IMR-90 (cell line): ENCODE results near the gene ARHGEF17. TPM values are rescaled to one million over a fixed set of nuclear protein-coding genes. Genes with fewer than 3 reads are reported as not detected.

ENCODE experiments used
- ATAC-seq: fragments of 200-7000 bp; cut with Tn5 transposase; 2 replicates; pipeline ENCODE4 v1.9.1; 2020; ENCODE audit warnings: low read depth, mild to moderate bottlenecking, moderate library complexity
- BruUV-seq: library from RNA; stranded (reverse); fragments of 400-500 nt; replicated peaks from 2 replicates; lab custom pipeline; 2021; lab: Mats Ljungman, UMichigan
- CTCF ChIA-PET: fragments of 300-600 bp; formaldehyde crosslinking; extraction: SDS; loops from one replicate; lab custom pipeline; 2021; ENCODE audit warnings: antibody characterized with exemption; lab: Yijun Ruan, JAX
- POLR2A ChIA-PET: fragments of 300-600 bp; sonication (Branson Sonifier 250); formaldehyde crosslinking; loops from one replicate; lab custom pipeline; 2022; ENCODE audit warnings: antibody characterized with exemption; ENCODE audit not compliant: unreplicated experiment; lab: Charles Lee
- DNase-seq: peaks from one replicate; pipeline ENCODE4 v3.0.0; 2013
- H2AFZ ChIP-seq: replicated peaks from 2 replicates; pipeline ENCODE3; 2013; ENCODE audit warnings: low read length, mild to moderate bottlenecking; ENCODE audit not compliant: poor library complexity
- H2AK5ac ChIP-seq: 2 replicates; pipeline ENCODE4 v1.6.1; 2013; ENCODE audit warnings: low read depth, low read length, inconsistent platforms
- H2AK9ac ChIP-seq: replicated peaks from 2 replicates; pipeline ENCODE3; 2013; ENCODE audit warnings: mild to moderate bottlenecking, low read depth, low read length, moderate library complexity; ENCODE audit not compliant: poor library complexity
- H2BK120ac ChIP-seq: 2 replicates; pipeline ENCODE4 v1.6.1; 2013; ENCODE audit warnings: low read depth, low read length, inconsistent platforms
- H2BK15ac ChIP-seq: 3 replicates; pipeline ENCODE4 v1.6.1; 2013; ENCODE audit warnings: low read depth, low read length, inconsistent platforms
- H2BK20ac ChIP-seq: 2 replicates; pipeline ENCODE4 v1.6.1; 2013; ENCODE audit warnings: low read depth, mild to moderate bottlenecking, inconsistent platforms, low read length, moderate library complexity
- H2BK5ac ChIP-seq: 2 replicates; pipeline ENCODE4 v1.6.1; 2013; ENCODE audit warnings: mild to moderate bottlenecking, low read depth, low read length, inconsistent platforms; ENCODE audit not compliant: poor library complexity, severe bottlenecking
- H3K14ac ChIP-seq: replicated peaks from 2 replicates; pipeline ENCODE4 v1.6.1; 2013; ENCODE audit warnings: low read depth, low read length, inconsistent platforms
- H3K18ac ChIP-seq: 2 replicates; pipeline ENCODE4 v1.6.1; 2013; ENCODE audit warnings: low read depth, low read length, control low read depth
- H3K23ac ChIP-seq: 2 replicates; pipeline ENCODE4 v1.6.1; 2013; ENCODE audit warnings: low read depth, low read length, inconsistent platforms
- H3K27ac ChIP-seq: 2 replicates; pipeline ENCODE4 v1.5.1; 2013; ENCODE audit warnings: mild to moderate bottlenecking, control low read depth, low read length; ENCODE audit not compliant: insufficient read depth
- H3K27me3 ChIP-seq: 2 replicates; pipeline ENCODE4 v1.6.1; 2013; ENCODE audit warnings: low read length; ENCODE audit not compliant: control insufficient read depth, insufficient read depth
- H3K36me3 ChIP-seq: 2 replicates; pipeline ENCODE4 v1.6.1; 2013; ENCODE audit warnings: low read length, mixed read lengths; ENCODE audit not compliant: control insufficient read depth, insufficient read depth
- H3K4ac ChIP-seq: 2 replicates; pipeline ENCODE4 v1.6.1; 2013; ENCODE audit warnings: low read depth, low read length, inconsistent platforms
- H3K4me1 ChIP-seq: 2 replicates; pipeline ENCODE4 v1.6.1; 2013; ENCODE audit warnings: low read length, mixed read lengths; ENCODE audit not compliant: control insufficient read depth, insufficient read depth
- H3K4me2 ChIP-seq: 2 replicates; pipeline ENCODE4 v1.6.1; 2013; ENCODE audit warnings: low read depth, mild to moderate bottlenecking, control low read depth, low read length, moderate library complexity
- H3K4me3 ChIP-seq: 2 replicates; pipeline ENCODE4 v1.5.1; 2013; ENCODE audit warnings: low read depth, mild to moderate bottlenecking, control low read depth, low read length, moderate library complexity; ENCODE audit not compliant: insufficient read depth
- H3K56ac ChIP-seq: 2 replicates; pipeline ENCODE4 v1.6.1; 2013; ENCODE audit warnings: low read length, inconsistent platforms; ENCODE audit not compliant: insufficient read depth; ENCODE audit errors: extremely low read depth
- H3K79me1 ChIP-seq, 2 experiments: 2 replicates each; pipeline ENCODE4 v1.6.1; 2013; ENCODE audit warnings: low read length in 2 of 2, inconsistent platforms in 1 of 2, low read depth in 1 of 2
- H3K9ac ChIP-seq: 2 replicates; pipeline ENCODE4 v1.6.1; 2013; ENCODE audit warnings: low read depth, low read length, control low read depth
- H3K9me1 ChIP-seq: 2 replicates; pipeline ENCODE4 v1.6.1; 2013; ENCODE audit warnings: low read length, inconsistent platforms; ENCODE audit not compliant: insufficient read depth
- H3K9me3 ChIP-seq: 2 replicates; pipeline ENCODE4 v1.6.1; 2013; ENCODE audit warnings: low read length; ENCODE audit not compliant: control insufficient read depth, insufficient read depth
- H4K20me1 ChIP-seq: 2 replicates; pipeline ENCODE4 v1.6.1; 2013; ENCODE audit warnings: low read length, inconsistent platforms; ENCODE audit not compliant: insufficient read depth
- H4K5ac ChIP-seq: 2 replicates; pipeline ENCODE4 v1.6.1; 2013; ENCODE audit warnings: mild to moderate bottlenecking, low read depth, low read length, control low read depth
- H4K8ac ChIP-seq, 2 experiments: 2 replicates each; pipeline ENCODE4 v1.6.1; 2013; ENCODE audit warnings: low read depth in 2 of 2, low read length in 2 of 2, control low read depth in 1 of 2, inconsistent platforms in 1 of 2
- H4K91ac ChIP-seq: 2 replicates; pipeline ENCODE4 v1.6.1; 2013; ENCODE audit warnings: low read depth, low read length, inconsistent platforms; ENCODE audit not compliant: insufficient read depth
- BHLHE40 ChIP-seq: fragments of 150-350 bp; IDR thresholded peaks from 2 replicates; pipeline ENCODE4 v1.6.1; 2016; ENCODE audit warnings: mild to moderate bottlenecking, low read depth, low read length
- CEBPB ChIP-seq: IDR thresholded peaks from 2 replicates; pipeline ENCODE4 v1.6.1; 2012; ENCODE audit warnings: low read depth, low read length, improper control_type of control experiment
- ELK1 ChIP-seq: fragments of 150-350 bp; IDR thresholded peaks from 2 replicates; pipeline ENCODE4 v1.6.1; 2016; ENCODE audit warnings: low read depth, mild to moderate bottlenecking, low read length, moderate library complexity, borderline replicate concordance
- FOS ChIP-seq: fragments of 150-350 bp; IDR thresholded peaks from 2 replicates; pipeline ENCODE4 v1.6.1; 2016; ENCODE audit warnings: low read depth, low read length
- MAZ ChIP-seq: IDR thresholded peaks from 2 replicates; pipeline ENCODE4 v1.6.1; 2012; ENCODE audit warnings: low read depth, mild to moderate bottlenecking, low read length, improper control_type of control experiment, moderate library complexity, borderline replicate concordance
- MXI1 ChIP-seq: IDR thresholded peaks from 2 replicates; pipeline ENCODE4 v1.6.1; 2012; ENCODE audit warnings: low read depth, mild to moderate bottlenecking, low read length, moderate library complexity, borderline replicate concordance
- RFX5 ChIP-seq: IDR thresholded peaks from 2 replicates; pipeline ENCODE4 v1.8.0; 2012; ENCODE audit warnings: low read depth, mild to moderate bottlenecking, low read length, moderate library complexity
- SMC3 ChIP-seq: fragments of 150-350 bp; IDR thresholded peaks from 2 replicates; pipeline ENCODE4 v1.6.1; 2016; ENCODE audit warnings: low read depth, mild to moderate bottlenecking, antibody characterized with exemption, low read length, moderate library complexity
- USF2 ChIP-seq: fragments of 150-350 bp; IDR thresholded peaks from 2 replicates; pipeline ENCODE4 v1.6.1; 2017; ENCODE audit warnings: mild to moderate bottlenecking, antibody characterized with exemption, low read length, low read depth
- WGBS, 2 experiments: methylation state at CpG; one replicate each; pipeline versions ENCODE4 v1.1.5 to v1.1.7; 2013; ENCODE audit warnings: missing lambda C conversion rate in 2 of 2; ENCODE audit not compliant: insufficient read length in 1 of 2; ENCODE audit errors: extremely low coverage in 2 of 2; 5-methylcytosine and 5-hydroxymethylcytosine counted together
- dilution Hi-C: fragments of 300-500 bp; cut with HindIII; formaldehyde crosslinking; loops from one replicate; pipeline ENCODE4 v1.14.3; 2018; ENCODE audit warnings: low sequenced_read_pairs; ENCODE audit not compliant: unreplicated experiment
- in situ Hi-C: fragments of 300-500 bp; cut with MboI; formaldehyde crosslinking; loops from 3 replicates; pipeline ENCODE4 v1.14.3; 2019; ENCODE audit warnings: low sequenced_read_pairs, inconsistent platforms, mixed read lengths
- intact Hi-C: fragments of 100-400 bp; cut with micrococcal nuclease; formaldehyde crosslinking; loops from 2 replicates; pipeline ENCODE4 v1.10.0; 2022
- polyA plus RNA-seq, 3 experiments: library from polyadenylated mRNA; depleted of rRNA; stranded (reverse); fragments of >200 nt; gene quantifications; 2 replicates each; pipeline ENCODE4 v1.2.3, GENCODE V29; 2012; ENCODE audit warnings: low replicate concordance in 1 of 3
- total RNA-seq: library from RNA; depleted of rRNA; stranded (reverse); fragments of >200 nt; gene quantifications from 2 replicates; pipeline ENCODE4 v1.2.3, GENCODE V29; 2012

Gene ARHGEF17
- total and polyA plus RNA-seq, 2 of the 4 experiments (the other 2 are of a cell fraction), result 21.7 to 97.7 TPM

- peak overlapping the region; percentile 14; the same call in 1 of the 2 replicates for H2AK5ac ChIP-seq
- H3K36me3 ChIP-seq, result peaks cover 13% of the 10 kb centered on the region; the same call in 1 of the 2 replicates
- dilution Hi-C loops (no loop called here), intact Hi-C loops (no loop called here), in situ Hi-C loops (no loop called here)
- H2BK120ac ChIP-seq, result no peak overlapping the region
- no peak overlapping the region for H4K5ac ChIP-seq
- peaks cover 12 to 90% of the 10 kb centered on the region in 2 experiments; a peak in 3 of 4 replicates for H3K79me1 ChIP-seq
- ChIA-PET CTCF (interaction anchor here (0.6 to 1.3 kb wide), 2 partner anchors 18 to 131 kb away, joined by 3 read pairs; no protein-coding TSS in a partner anchor), POLR2A (interaction anchor here (1.1 kb wide), 1 partner anchor 9 kb away, joined by 4 read pairs; no protein-coding TSS in a partner anchor)
- H3K9me3 ChIP-seq, result no peaks in the 10 kb centered on the region
- peaks cover 81% of the 10 kb centered on the region for H4K20me1 ChIP-seq
- H3K27me3 ChIP-seq, result no peaks in the 10 kb centered on the region
- H3K4me3 ChIP-seq, result no peak overlapping the region
- H3K4ac ChIP-seq, result peak overlapping the region; percentile 23; the same call in 1 of the 2 replicates
- H3K14ac ChIP-seq, result peak overlapping the region; percentile 30; the same call in 1 of the 2 replicates
- peak overlapping the region; percentile 38 for H2AK9ac ChIP-seq
- no peak overlapping the region for H3K18ac ChIP-seq
- H2BK5ac ChIP-seq, result peak overlapping the region; percentile 27
- no TSS peak for BruUV-seq
- H3K27ac ChIP-seq, result peak overlapping the region; percentile 16; the same call in 1 of the 2 replicates
- no peak overlapping the region for H2BK15ac ChIP-seq
- H2BK20ac ChIP-seq, result no peak overlapping the region
- TF ChIP-seq MAZ (no peak), SMC3 (no peak), FOS (no peak), USF2 (no peak), BHLHE40 (no peak), MXI1 (no peak), RFX5 (no peak), CEBPB (no peak), ELK1 (no peak)
- H3K9me1 ChIP-seq, result peaks cover 46% of the 10 kb centered on the region
- H4K91ac ChIP-seq, result no peak overlapping the region; the same call in 1 of the 2 replicates
- DNase-seq (no peak), ATAC-seq (no peak)
- H4K8ac ChIP-seq, result peak overlapping the region in 1 of 2 experiments; percentile 14; a peak in 1 of 4 replicates
- H3K4me1 ChIP-seq, result peaks cover 73% of the 10 kb centered on the region
- H3K4me2 ChIP-seq, result no peak overlapping the region
- no peak overlapping the region for H3K56ac ChIP-seq
- peak overlapping the region; percentile 72 for H3K23ac ChIP-seq
- no peak overlapping the region for H2AFZ ChIP-seq
- no CpG with 5 or more reads among the region's 3 CpGs for WGBS, 2 experiments
- no peak overlapping the region for H3K9ac ChIP-seq
Observed at GRCh38 chr11:73317803-73318202, 9.7 kb downstream of the ARHGEF17 start.
